ENCODE measurements around the gene EPHA4. TPM values are rescaled to one million over a fixed set of nuclear protein-coding genes. Genes with fewer than 3 reads are reported as not detected.

The EPHA4 gene
- total RNA-seq, 4 donors from 2014 or later, result 3.5 to 16.5 (median 12.4) TPM

DNA sequence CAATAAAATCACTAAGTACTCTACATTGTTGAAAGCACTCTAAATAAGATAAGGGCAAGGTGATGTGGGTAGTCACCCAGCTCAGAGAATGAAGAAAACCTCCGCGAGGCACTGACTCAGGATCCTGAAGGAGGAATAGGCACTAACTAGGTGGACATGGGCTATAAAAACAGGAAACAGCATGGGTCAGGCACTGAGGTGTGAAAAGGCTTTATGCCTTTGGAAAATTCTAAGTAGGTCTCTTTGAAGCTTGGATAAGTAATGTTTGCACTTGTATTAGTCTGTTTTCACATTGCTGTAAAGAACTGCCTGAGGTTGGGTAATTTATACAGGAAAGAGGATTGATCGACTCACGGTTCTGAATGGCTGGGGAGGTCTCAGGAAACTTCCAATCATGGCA is 161.6 kb downstream of the EPHA4 start:
- Histone ChIP-seq H3K27ac (no peak overlapping the region), H3K36me3 (no peaks in the 10 kb centered on the region), H3K9me3 (no peaks in the 10 kb centered on the region), H3K27me3 (no peaks in the 10 kb centered on the region), H3K4me3 (no peak overlapping the region), H3K4me1 (no peaks in the 10 kb centered on the region)
- no peak for DNase-seq
- TF ChIP-seq, protein P1, sequence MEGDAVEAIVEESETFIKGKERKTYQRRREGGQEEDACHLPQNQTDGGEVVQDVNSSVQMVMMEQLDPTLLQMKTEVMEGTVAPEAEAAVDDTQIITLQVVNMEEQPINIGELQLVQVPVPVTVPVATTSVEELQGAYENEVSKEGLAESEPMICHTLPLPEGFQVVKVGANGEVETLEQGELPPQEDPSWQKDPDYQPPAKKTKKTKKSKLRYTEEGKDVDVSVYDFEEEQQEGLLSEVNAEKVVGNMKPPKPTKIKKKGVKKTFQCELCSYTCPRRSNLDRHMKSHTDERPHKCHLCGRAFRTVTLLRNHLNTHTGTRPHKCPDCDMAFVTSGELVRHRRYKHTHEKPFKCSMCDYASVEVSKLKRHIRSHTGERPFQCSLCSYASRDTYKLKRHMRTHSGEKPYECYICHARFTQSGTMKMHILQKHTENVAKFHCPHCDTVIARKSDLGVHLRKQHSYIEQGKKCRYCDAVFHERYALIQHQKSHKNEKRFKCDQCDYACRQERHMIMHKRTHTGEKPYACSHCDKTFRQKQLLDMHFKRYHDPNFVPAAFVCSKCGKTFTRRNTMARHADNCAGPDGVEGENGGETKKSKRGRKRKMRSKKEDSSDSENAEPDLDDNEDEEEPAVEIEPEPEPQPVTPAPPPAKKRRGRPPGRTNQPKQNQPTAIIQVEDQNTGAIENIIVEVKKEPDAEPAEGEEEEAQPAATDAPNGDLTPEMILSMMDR (IDR thresholded peaks at IDR 0.05), result no peak
- no peak for TF ChIP-seq POLR2A (IDR thresholded peaks at IDR 0.05)

DNA sequence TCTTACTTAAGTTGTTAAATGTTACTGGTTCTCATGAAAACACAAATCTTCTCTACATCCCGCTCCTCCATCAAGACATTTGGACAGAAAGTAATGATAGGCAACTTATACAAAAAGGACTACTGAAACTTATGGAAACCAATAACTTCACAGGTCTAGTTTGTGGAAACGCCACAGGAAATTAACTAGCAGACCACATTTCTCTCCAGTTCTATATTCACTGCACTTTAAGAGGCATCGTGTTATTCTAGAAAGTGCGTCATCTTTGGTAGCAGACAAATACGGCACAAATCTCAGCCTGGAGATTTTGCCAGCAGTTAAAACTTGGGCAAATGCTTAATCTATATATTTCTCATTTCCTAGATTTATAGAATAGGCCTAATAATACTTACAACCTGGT is 164.3 kb downstream of the EPHA4 start:
- no peaks in the 10 kb centered on the region for H3K36me3 ChIP-seq
- no peak overlapping the region for H3K4me3 ChIP-seq
- DNase-seq, result no peak
- H3K9me3 ChIP-seq, result no peaks in the 10 kb centered on the region
- H3K27me3 ChIP-seq, result no peaks in the 10 kb centered on the region
- TF ChIP-seq, protein P1 (IDR thresholded peaks at IDR 0.05), result no peak
- no peak for TF ChIP-seq POLR2A (IDR thresholded peaks at IDR 0.05)
- H3K27ac ChIP-seq, result no peak overlapping the region
- no peaks in the 10 kb centered on the region for H3K4me1 ChIP-seq

DNA sequence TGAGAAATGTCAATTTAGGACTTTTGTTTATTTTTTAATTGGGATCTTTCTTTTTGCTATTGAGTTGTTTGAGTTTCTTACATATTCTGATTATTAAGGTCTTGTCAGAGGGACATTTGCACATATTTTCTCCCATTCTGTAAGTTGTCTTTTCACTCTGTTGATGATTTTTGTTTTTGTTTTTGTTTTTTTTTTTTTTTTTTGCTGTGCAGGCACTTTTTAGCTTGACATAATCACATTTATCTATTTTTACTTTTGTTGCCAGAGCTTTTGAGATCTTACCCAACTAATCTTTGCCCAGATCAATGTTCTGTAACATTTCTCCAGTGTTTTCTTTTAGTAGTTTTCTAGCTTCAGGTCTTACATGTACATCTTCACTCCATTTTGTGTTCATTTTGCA is 166.6 kb downstream of the EPHA4 start:
- H3K4me1 ChIP-seq, result no peaks in the 10 kb centered on the region

DNA sequence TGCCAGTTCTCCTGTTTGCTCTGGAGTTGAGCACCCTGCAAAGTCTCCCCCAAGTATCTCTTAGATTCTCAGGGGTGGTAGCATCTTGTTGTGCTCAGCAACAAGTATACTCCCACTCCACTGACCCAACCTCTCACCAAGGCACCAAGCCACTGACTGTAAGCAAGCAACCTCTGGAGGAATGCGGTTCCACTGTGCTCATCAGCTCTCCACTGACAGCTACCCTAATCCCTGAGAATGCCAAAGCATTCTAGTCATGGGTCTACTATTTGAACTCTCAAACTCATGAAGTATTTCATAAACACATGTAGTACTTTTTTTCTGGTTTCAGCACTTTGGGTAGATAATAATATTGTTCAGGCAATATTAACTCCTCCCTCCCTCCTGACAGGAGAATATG is 170.0 kb downstream of the EPHA4 start:
- DNase-seq, result no peak
- no peak overlapping the region for H3K4me3 ChIP-seq
- TF ChIP-seq, protein P1 (IDR thresholded peaks at IDR 0.05), result no peak
- TF ChIP-seq POLR2A (IDR thresholded peaks at IDR 0.05), result no peak
- H3K27me3 ChIP-seq, result no peaks in the 10 kb centered on the region
- H3K4me1 ChIP-seq, result no peaks in the 10 kb centered on the region
- no peaks in the 10 kb centered on the region for H3K9me3 ChIP-seq
- H3K27ac ChIP-seq, result no peak overlapping the region
- H3K36me3 ChIP-seq, result no peaks in the 10 kb centered on the region

More for the DNA sequence above, 166.6 kb downstream of the EPHA4 start:
- no peaks in the 10 kb centered on the region for H3K9me3 ChIP-seq
- no peak for DNase-seq
- TF ChIP-seq, protein P1 (IDR thresholded peaks at IDR 0.05), result no peak
- TF ChIP-seq POLR2A (IDR thresholded peaks at IDR 0.05), result no peak
- H3K4me3 ChIP-seq, result no peak overlapping the region
- no peaks in the 10 kb centered on the region for H3K27me3 ChIP-seq
- H3K27ac ChIP-seq, result no peak overlapping the region
- no peaks in the 10 kb centered on the region for H3K36me3 ChIP-seq

DNA sequence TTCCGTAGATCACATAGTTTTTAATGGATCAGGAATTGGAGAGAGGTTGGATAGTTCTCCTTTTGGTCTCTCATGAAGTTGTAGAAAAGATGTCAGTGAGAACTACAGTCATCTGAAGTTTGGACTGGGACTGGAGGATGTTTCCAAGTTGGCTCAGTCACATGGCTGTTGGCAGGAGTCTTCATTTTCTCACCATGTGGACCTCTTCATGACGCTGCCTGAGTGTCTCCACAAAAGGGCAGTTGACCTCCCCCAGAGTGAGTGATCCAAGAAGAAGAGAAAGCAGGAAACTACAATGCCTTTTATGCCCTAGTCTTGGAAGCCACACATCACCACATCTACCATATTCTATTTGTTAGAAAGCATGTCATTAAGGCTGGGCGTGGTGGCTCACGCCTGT is 171.7 kb downstream of the EPHA4 start:
- Histone ChIP-seq H3K27ac (no peak overlapping the region), H3K36me3 (no peaks in the 10 kb centered on the region), H3K9me3 (no peaks in the 10 kb centered on the region), H3K27me3 (no peaks in the 10 kb centered on the region), H3K4me1 (no peaks in the 10 kb centered on the region), H3K4me3 (no peak overlapping the region)
- no peak for TF ChIP-seq POLR2A (IDR thresholded peaks at IDR 0.05)
- TF ChIP-seq, protein P1 (IDR thresholded peaks at IDR 0.05), result no peak
- no peak for DNase-seq

DNA sequence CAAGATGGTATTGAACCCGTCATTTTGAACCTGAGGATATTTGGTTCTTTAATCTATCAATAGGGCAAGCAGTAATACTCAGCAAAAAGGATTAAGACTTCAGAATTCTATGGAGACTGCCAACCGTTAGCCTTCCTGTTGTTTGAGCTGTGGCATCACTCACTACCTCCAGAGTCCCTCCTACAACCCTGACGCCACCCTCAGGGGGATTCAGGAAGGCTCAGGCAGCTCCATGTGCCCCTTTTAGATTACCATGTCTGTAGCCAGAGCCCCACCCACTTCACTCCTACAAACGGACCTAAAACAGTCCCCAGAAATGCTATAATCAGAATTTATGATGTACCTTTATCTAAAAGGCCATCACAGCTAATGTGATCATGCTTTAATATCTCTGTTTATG is 172.9 kb downstream of the EPHA4 start:
- Histone ChIP-seq H3K27ac (no peak overlapping the region), H3K9me3 (no peaks in the 10 kb centered on the region), H3K4me1 (no peaks in the 10 kb centered on the region), H3K36me3 (no peaks in the 10 kb centered on the region), H3K4me3 (no peak overlapping the region), H3K27me3 (no peaks in the 10 kb centered on the region)
- DNase-seq, result no peak
- TF ChIP-seq, protein P1 (IDR thresholded peaks at IDR 0.05), result no peak
- TF ChIP-seq POLR2A (IDR thresholded peaks at IDR 0.05), result no peak

Data from Peyer's patch (tissue), 4 donors.